ENCODE data around the gene RNF4. TPM values are rescaled to one million over a fixed set of nuclear protein-coding genes. Genes with fewer than 3 reads are reported as not detected.

The RNF4 gene
- 74.2 and 76.4 TPM in 2 replicates for total RNA-seq
- long read RNA-seq, partial matches to known transcripts, result 26 of 62 reads
- long read RNA-seq, other reads (novel, unspliced or antisense), result 36 of 62 reads

GRCh38 chr4:2468456-2469191, at the start of gene RNF4:
Gene RNF4, plus strand, starts transcription at chr4:2469106. Its CDS starts 21,388 bp downstream, at chr4:2490494.
- peak; percentile 83 for DNase-seq (ENCODE audit: low read depth, low spot score)
- Mint-ChIP-seq H3K36me3 (ENCODE audit: low read depth) (peaks cover 18% of the 10 kb centered on the region), H3K9me3 (no peaks in the 10 kb centered on the region), H3K4me3 (peak within 1 kb of the TSS; percentile 100), H3K27me3 (ENCODE audit: low read depth) (no peaks in the 10 kb centered on the region), H3K4me1 (peaks cover 46% of the 10 kb centered on the region), H3K27ac (ENCODE audit: unreplicated experiment) (peak within 1 kb of the TSS; percentile 99)
- TF ChIP-seq, protein P1, sequence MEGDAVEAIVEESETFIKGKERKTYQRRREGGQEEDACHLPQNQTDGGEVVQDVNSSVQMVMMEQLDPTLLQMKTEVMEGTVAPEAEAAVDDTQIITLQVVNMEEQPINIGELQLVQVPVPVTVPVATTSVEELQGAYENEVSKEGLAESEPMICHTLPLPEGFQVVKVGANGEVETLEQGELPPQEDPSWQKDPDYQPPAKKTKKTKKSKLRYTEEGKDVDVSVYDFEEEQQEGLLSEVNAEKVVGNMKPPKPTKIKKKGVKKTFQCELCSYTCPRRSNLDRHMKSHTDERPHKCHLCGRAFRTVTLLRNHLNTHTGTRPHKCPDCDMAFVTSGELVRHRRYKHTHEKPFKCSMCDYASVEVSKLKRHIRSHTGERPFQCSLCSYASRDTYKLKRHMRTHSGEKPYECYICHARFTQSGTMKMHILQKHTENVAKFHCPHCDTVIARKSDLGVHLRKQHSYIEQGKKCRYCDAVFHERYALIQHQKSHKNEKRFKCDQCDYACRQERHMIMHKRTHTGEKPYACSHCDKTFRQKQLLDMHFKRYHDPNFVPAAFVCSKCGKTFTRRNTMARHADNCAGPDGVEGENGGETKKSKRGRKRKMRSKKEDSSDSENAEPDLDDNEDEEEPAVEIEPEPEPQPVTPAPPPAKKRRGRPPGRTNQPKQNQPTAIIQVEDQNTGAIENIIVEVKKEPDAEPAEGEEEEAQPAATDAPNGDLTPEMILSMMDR (conservative IDR thresholded peaks at IDR 0.05), result no peak

GRCh38 chr4:2419814-2420213, 49.1 kb upstream of the RNF4 start:
- TF ChIP-seq, protein P1 (conservative IDR thresholded peaks at IDR 0.05), result no peak
- Mint-ChIP-seq H3K27ac (ENCODE audit: unreplicated experiment) (peak overlapping the region; percentile 1), H3K4me1 (peaks cover 6% of the 10 kb centered on the region), H3K4me3 (peak overlapping the region; percentile 73), H3K36me3 (ENCODE audit: low read depth) (no peaks in the 10 kb centered on the region), H3K9me3 (no peaks in the 10 kb centered on the region), H3K27me3 (ENCODE audit: low read depth) (peaks cover 78% of the 10 kb centered on the region)
- no peak for DNase-seq (ENCODE audit: low read depth, low spot score)

DNA sequence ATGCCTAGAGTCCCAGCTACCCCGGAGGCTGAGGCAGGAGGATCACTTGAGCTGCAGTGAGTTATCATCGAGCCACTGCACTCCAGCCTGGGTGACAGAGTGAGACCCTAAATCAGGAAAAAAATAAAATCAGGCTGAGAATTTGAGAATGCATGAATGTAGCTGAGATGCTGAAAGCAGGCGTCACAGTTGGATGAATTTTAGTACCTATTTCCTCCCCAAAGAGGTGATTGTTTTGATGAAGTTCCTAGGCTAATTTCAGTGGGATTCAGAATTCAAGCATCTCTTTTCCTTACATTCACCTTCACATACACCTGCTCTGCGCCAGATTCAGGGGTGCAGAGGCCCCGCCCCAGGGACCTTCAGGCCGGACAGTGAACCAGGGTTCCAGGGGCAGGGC, 47.0 kb upstream of the RNF4 start:
- H3K4me3 Mint-ChIP-seq, result no peak overlapping the region
- TF ChIP-seq, protein P1 (conservative IDR thresholded peaks at IDR 0.05), result no peak
- no peaks in the 10 kb centered on the region for H3K9me3 Mint-ChIP-seq
- peaks cover 59% of the 10 kb centered on the region for H3K27me3 Mint-ChIP-seq (ENCODE audit: low read depth)
- no peaks in the 10 kb centered on the region for H3K36me3 Mint-ChIP-seq (ENCODE audit: low read depth)
- peaks cover 6% of the 10 kb centered on the region for H3K4me1 Mint-ChIP-seq
- H3K27ac Mint-ChIP-seq (ENCODE audit: unreplicated experiment), result no peak overlapping the region
- no peak for DNase-seq (ENCODE audit: low read depth, low spot score)

DNA sequence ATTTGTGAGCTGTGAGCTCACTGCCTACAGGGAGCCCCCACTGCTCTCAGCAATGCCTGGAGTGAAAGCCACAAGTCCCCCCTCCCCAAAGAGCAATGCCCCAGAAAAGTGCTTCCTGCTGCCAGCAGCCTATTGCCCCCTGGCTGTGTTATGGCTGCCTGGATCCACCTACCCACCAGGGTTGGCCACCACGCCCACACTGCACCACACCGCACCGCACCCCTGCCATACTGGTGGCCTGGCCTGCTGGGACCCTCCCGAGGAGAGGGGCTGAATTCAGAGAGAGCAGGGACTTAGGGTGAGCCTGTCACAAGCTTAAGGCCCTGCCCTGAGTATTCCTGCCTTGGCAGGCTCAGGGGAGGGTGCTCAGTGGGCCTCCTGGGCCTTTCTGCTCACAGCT, 45.8 kb upstream of the RNF4 start:
- H3K27me3 Mint-ChIP-seq (ENCODE audit: low read depth), result peaks cover 51% of the 10 kb centered on the region
- H3K9me3 Mint-ChIP-seq, result no peaks in the 10 kb centered on the region
- TF ChIP-seq, protein P1 (conservative IDR thresholded peaks at IDR 0.05), result no peak
- peaks cover 6% of the 10 kb centered on the region for H3K4me1 Mint-ChIP-seq
- no peaks in the 10 kb centered on the region for H3K36me3 Mint-ChIP-seq (ENCODE audit: low read depth)
- no peak overlapping the region for H3K27ac Mint-ChIP-seq (ENCODE audit: unreplicated experiment)
- H3K4me3 Mint-ChIP-seq, result no peak overlapping the region
- no peak for DNase-seq (ENCODE audit: low read depth, low spot score)

GRCh38 chr4:2423695-2424094, 45.2 kb upstream of the RNF4 start:
- TF ChIP-seq, protein P1 (conservative IDR thresholded peaks at IDR 0.05), result no peak
- peaks cover 6% of the 10 kb centered on the region for H3K4me1 Mint-ChIP-seq
- peaks cover 50% of the 10 kb centered on the region for H3K27me3 Mint-ChIP-seq (ENCODE audit: low read depth)
- no peak overlapping the region for H3K27ac Mint-ChIP-seq (ENCODE audit: unreplicated experiment)
- no peaks in the 10 kb centered on the region for H3K36me3 Mint-ChIP-seq (ENCODE audit: low read depth)
- no peak overlapping the region for H3K4me3 Mint-ChIP-seq
- H3K9me3 Mint-ChIP-seq, result no peaks in the 10 kb centered on the region
- no peak for DNase-seq (ENCODE audit: low read depth, low spot score)

Measured in neural crest cell (in vitro differentiated cells).